Upper lobe of left lung (tissue), 4 donors: ENCODE data around the gene RBPJ.

Source experiments
- CTCF ChIP-seq, 6 experiments: fragments of 450-650 bp in 4 of 6; fragments of 200-600 bp in 2 of 6; sonication (generic) in 2 of 6; IDR thresholded peaks; one replicate each; pipeline ENCODE4 v1.5.1; 2016 to 2019; ENCODE audit warnings: antibody characterized with exemption in 6 of 6
- POLR2A ChIP-seq, 4 donors: fragments of 450-650 bp; IDR thresholded peaks; one replicate each; pipeline ENCODE4 v1.5.1; 2016 to 2017; ENCODE audit warnings: antibody characterized with exemption in 4 of 4, mild to moderate bottlenecking in 2 of 4
- POLR2AphosphoS5 ChIP-seq, 2 donors: sonication (generic); formaldehyde crosslinking; IDR thresholded peaks; one replicate each; pipeline ENCODE4 v1.5.1; 2017; ENCODE audit warnings: antibody characterized with exemption in 2 of 2

- TF ChIP-seq CTCF (IDR thresholded peaks at IDR 0.05) (no peak), POLR2A (IDR thresholded peaks at IDR 0.05) (no peak), POLR2AphosphoS5 (IDR thresholded peaks at IDR 0.05) (no peak)
Measured at GRCh38 chr4:26299254-26299882, 21.4 kb upstream of the RBPJ start.
